Measurements from ENCODE around the gene DNAH10.
A peak's percentile ranks its signal among the peaks of the same experiment; 100 is the strongest.

DNAH10 gene

DNA sequence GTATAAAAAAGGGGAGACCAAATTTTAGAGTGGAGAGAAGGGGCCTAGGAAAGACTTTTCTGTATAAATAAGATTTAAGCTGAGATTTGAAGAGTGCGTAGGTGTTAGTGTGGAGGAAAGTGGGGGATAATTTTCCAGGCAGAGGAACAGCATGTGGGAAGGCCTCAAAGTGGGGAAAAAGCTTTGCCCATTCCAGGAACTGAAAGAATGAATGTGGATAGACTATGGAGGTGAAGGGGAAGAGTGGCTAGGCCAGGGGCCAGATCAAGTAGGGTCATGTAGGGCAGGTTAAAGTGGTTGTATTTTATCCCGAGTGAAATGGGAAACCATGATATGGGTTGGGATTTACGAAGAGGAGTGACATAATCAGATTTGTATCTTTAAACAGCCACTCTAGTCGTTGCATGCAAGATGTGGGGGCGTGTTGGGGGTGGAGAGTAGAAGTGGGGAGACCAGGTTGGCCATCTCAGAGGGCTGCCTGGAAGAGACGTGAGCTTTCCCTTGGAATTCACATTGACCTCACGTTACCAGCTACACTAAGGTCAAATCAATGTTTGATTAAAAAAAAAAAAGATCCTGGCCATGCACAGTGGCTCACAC, 214.2 kb downstream of the DNAH10 start:
- no peak for DNase-seq

DNA sequence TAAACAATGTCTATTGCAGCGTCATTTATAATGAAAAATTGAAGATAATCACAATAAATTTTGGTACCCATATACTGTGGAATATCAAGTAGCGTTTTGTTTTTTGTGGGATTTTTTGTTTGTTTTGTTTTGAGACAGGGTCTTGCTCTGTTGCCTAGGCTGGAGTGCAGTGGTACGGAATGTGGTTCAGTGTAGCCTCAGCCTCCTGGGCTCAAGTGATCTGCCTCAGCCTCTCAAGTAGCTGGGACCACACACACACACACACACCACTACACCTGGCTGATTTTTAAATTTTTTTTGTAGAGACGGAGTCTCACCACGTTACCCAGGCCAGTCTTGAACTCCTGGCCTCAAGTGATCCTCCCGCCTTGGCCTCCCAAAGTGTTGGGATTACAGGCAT, 217.5 kb downstream of the DNAH10 start:
- no peak for DNase-seq

DNA sequence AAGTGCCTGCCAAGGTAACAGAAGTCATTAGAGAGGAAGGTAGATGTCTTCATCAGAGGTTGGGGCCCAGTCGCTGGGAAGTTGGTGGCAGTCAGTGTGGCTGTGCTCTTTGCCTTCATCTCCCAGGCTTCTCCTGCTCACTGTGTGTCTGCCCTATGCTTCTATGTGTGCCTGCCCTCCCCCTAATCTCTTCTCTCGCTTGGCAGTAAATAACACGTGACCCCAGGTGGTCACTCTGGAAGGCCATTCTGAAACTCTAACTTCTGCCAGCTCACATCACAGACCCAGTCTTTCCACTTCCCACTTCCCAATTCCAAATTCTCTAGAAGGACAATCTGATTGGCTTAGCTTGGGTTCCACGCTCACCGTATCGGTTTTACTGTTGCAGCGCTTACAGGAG, 220.2 kb downstream of the DNAH10 start:
- no peak for DNase-seq

DNA sequence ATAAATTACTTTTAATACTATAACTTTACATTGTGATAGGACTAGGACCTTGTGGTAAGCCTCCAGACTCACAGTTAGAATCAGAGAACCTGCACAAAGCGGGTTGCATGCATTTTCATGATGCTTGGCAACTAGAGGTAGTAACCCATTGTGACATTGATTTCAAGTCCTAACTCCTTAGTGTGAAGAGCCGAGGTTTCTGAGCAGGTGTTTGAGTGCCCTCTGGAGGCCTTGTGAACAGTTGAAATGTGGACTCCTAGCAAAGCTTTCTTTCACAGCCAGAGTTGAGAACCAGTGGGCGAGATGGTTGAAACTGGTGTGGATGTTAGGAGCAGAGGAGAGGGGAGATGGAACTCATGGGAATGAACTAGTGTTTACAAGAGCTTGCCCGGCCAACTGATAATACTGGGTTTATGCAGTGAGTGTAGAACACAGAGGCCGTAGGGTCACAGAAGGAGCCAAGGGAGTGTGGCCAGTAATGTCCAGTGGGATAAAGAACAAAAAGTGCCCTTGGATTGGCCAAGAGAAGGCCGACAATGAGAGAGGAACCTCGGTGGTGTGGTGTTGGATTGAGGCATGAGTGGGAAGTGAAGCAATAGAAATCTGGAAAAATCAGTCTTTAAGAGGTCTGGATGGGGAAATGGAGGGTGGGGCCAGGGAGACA, 221.9 kb downstream of the DNAH10 start:
- peak; percentile 51 for DNase-seq

DNA sequence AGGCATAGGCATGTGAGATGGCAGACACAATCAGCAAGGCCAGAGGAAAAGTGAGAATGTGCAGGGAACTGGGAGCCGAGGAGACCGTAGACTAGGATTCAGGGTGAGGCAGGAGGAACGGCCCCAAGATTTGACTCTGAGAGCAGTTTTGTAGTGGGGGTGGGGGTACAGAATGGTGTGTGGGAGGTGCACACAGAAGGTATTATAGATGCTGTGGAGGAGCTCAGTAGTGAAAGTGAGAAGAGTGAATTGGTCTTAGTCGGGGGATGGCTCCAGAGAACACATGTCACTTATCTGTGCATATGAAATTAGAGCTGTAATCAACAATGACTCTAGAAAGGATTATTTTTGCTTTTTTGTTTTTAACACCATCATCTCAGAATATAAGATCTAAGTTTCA, 222.8 kb downstream of the DNAH10 start:
- no peak for DNase-seq
